HG03432 (cell line): ENCODE measurements around the gene RHOT1.

Experiments
- ATAC-seq: cut with Tn5 transposase; IDR thresholded peaks from one replicate; pipeline ENCODE4 v1.9.1; 2021; ENCODE audit warnings: mild to moderate bottlenecking, moderate library complexity; ENCODE audit not compliant: unreplicated experiment

RHOT1 gene

GRCh38 chr17:32266389-32267301, 124.3 kb downstream of the RHOT1 start:
- ATAC-seq, result no peak

GRCh38 chr17:32267690-32268205, 125.4 kb downstream of the RHOT1 start:
- ATAC-seq, result no peak

GRCh38 chr17:32268734-32269288, 126.5 kb downstream of the RHOT1 start:
- ATAC-seq, result no peak

GRCh38 chr17:32269377-32269776, 127.1 kb downstream of the RHOT1 start:
- no peak for ATAC-seq

- no peak for ATAC-seq
Measured at GRCh38 chr17:32271844-32272243, 129.5 kb downstream of the RHOT1 start.

- no peak for ATAC-seq
Measured at GRCh38 chr17:32274101-32274500, 131.8 kb downstream of the RHOT1 start.

- no peak for ATAC-seq
Measured at GRCh38 chr17:32274643-32275042, 132.3 kb downstream of the RHOT1 start.
